GM21447 (cell line): ENCODE measurements around the gene GDPD2.
"Not testable (repeated sequence)": the region's sequence is repeated elsewhere in the genome, so short reads cannot be mapped to it uniquely, and the experiment has no call there.

Experiments used
- ATAC-seq: cut with Tn5 transposase; IDR thresholded peaks from one replicate; pipeline ENCODE4 v1.9.1; 2021; ENCODE audit not compliant: unreplicated experiment

GDPD2 gene

DNA sequence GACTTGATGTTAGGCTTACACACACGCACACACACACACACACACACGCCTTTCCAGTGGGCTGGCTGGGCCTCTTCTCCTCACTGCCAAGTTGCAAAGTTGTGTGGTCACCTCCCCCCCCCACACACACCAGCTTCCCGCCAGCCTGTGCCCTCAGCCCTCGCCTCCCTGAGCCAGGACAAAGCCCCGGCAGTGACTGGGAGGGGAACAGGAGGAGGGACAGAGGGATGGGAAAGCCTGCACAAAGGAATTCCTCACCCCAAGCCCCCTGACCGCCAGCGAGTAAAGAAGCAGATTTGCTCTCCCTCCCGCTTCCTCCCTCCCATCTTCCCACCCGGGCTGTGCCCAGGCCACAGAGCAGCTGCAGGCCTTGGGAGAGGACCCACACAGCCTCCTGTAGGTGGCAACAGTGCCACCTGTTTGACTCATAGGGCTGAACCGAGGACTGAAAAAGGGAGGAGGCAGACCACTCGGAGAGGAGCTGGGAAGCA lies at the start of gene GDPD2:
Gene GDPD2, plus strand, starts transcription at position 464 of the 491 bp plus-strand sequence. CDS start 1,671 bp downstream, outside the sequence.
- ATAC-seq = no peak

DNA sequence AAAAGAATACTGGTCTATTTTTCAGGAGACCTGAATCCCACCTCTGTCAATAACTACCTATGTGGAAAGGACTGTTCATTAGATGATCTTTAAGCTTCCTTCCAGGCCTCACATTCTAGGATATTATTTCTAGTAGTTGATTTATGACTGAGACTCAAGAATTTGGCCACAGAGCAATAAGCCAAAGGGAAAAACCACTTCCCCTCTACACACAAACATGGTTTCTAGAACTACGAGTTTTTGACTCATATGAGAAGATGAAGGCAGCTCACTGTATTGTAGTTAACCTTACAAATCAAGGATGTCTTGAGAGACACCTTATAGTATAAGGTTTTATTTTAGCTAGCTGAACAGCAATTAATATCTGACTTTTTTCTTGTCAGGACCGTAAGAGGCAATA lies 36.9 kb upstream of the GDPD2 start:
- no peak for ATAC-seq

DNA sequence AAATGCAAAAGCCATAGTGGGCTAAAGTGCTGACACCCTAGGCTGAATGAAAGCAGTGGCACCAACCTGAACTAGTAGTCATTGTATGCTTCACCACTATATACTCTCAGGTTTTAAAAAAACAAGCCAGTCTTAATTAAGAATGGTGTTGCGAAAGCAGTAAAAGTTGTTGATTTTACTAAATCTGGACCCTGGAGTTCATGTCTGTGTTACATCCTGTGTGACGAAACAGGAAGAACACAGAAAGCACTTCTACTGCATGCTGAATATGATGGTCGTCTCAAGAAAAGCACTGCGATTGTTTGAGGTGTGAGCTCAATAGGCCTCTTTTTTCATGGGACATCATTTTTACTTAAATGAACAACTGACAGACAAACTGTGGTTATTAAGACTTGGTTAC lies 24.2 kb upstream of the GDPD2 start:
- no peak for ATAC-seq

GRCh38 chrX:70400181-70400580 lies 22.9 kb upstream of the GDPD2 start:
- ATAC-seq = not testable (repeated sequence)

GRCh38 chrX:70402721-70403120 lies 20.4 kb upstream of the GDPD2 start:
- ATAC-seq = no peak

DNA sequence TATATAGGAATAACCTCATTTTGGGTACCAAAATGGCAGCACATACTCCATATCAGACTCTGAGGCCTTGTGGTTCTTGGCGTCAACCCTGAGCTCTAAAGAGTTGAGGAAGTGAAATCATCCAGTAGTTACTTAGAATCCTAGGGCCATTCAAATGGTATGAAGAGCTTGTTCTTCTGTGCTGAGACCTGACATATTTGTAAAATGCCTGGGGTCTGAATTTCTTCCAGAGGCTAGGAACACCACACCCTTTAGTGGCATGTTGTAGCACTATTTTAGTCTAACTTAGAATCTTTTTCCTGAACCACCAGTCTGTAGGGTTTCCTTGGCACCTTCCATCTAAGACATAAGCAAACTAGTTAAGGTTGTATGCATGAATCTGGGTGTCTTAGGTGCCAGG lies 18.1 kb upstream of the GDPD2 start:
- ATAC-seq = no peak

DNA sequence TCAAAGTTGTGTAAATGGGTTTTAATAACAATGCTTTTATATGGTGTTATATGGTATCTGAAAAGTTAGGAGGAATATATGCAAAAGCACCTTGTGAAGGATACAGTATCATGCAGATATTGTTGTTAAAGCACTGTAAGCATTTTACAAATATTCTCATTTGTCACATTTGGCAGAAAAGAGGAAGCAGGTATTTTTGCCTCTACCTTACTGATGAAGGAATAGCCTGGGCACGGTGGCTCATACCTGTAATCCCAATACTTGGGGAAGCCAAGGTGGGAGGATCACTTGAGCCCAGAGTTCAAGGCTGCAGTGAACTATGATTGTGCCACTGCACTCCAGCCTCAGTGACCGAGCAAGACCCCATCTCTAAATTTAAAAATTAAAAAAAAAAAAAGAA lies 12.2 kb upstream of the GDPD2 start:
- ATAC-seq = no peak

- no peak for ATAC-seq
Observed at GRCh38 chrX:70411475-70411874, 11.6 kb upstream of the GDPD2 start.

DNA sequence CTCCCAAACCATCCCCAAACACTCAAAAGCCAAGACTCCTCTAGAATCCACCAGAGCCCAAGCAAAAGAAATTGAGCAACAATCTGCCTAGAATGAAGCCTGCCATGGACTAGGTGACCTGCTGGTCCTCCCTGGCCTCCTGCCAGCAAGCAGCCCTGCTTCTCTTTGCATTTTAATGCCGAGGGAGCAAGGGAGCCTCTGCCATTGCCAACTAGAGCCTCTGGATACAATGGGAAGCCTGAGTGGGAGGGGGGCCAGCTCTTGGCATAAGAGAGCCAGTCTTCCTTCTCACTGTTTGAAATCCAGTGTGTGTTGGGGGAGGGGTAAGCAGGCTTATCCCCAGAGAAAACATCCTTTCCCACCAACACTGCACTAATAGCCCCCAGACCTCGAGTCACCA lies 1.5 kb upstream of the GDPD2 start:
- ATAC-seq = no peak

GRCh38 chrX:70423936-70424675 lies 992 bp downstream of the GDPD2 start:
- ATAC-seq = no peak

GRCh38 chrX:70424801-70425200 lies 1.7 kb downstream of the GDPD2 start:
- no peak for ATAC-seq

- no peak for ATAC-seq
Observed at GRCh38 chrX:70426286-70427278, 3.5 kb downstream of the GDPD2 start.

DNA sequence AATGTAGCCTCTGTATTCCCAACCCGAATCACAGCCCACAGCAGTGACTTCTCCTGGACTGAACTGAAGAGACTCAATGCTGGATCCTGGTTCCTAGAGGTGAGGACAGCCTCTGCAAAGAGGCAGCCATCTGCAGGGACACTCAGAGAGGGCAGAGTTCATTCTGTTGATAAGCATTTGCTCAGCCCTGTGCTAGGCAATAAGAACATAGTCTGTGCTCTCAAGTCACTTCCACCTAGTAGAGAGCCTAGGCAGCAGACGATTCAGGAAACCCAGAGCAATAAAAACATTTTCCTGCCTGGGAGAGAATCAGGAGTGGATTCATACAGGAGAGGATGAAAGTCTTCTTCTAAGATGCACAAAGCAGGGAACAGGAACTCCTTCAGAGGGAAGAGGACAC lies 4.3 kb downstream of the GDPD2 start:
- no peak for ATAC-seq

- ATAC-seq = no peak
Observed at GRCh38 chrX:70429759-70430158, 6.6 kb downstream of the GDPD2 start.

DNA sequence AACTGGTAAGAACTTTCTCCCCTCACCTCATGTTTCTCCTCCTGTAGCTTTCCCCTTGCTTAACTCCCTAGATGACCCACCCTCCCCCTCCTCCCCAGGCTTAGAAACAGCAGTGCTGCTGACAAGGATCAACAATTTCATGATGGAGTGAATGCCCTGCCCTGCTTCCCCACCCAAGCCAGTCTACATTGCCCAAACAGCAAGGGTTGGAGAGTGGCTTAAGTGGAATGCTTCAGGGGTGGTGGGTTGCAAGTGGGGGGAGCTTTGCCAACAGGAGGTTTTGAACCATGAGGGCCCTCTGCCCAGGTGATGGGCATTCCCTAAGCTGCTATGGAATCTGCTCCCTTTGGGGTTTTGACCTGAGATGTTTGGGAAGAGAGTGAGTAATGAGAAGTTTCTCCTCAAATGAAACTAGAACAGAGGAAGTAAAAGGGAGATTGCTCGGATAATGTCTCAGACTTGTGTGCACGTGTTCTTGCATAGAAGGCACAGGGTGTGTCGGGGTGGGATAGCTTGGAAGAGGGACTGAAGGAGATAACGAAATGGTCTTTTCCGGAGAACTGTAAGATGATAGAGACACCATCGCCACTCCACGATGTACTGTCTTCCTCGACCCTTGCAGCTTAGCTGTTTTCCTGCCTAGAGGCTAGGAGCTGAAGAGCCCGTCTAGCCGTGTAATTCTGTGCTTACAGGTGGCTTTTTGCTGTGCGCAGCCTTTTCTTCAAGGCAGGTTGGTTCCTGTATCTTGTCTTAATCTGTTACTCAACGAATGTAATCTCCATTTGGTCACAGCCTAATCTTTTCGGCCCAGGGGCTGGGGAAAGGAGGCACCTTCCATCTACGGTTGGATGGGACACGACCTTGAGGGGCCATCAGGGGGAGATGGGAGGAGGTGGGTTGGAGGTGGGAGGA lies 10.1 kb downstream of the GDPD2 start:
- no peak for ATAC-seq

DNA sequence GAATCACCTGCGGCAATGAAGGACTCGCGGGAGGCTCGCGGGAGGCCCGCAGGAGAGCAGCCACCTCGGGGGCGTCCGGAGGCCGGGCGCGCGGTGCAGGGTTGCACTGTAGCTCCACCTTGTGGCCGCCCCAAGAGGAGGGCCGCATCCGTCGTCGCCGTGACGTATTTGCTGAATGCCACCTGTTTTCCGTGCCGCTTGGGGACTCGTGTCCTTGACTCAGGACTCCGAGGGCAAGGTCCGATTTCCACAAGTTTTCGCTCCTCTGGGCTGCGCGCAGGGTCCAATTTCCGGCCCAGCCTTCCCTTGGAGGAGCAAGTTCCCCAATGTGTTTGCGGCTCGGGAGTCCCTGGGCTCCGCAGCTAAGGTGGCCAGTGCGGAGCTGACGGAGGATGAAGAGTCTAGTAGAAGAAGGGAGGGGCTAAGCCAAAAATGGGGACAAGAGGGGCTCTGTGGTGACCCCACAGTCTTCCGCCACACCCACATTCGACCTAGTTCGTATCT lies 10.8 kb downstream of the GDPD2 start:
- peak; percentile 63 for ATAC-seq

DNA sequence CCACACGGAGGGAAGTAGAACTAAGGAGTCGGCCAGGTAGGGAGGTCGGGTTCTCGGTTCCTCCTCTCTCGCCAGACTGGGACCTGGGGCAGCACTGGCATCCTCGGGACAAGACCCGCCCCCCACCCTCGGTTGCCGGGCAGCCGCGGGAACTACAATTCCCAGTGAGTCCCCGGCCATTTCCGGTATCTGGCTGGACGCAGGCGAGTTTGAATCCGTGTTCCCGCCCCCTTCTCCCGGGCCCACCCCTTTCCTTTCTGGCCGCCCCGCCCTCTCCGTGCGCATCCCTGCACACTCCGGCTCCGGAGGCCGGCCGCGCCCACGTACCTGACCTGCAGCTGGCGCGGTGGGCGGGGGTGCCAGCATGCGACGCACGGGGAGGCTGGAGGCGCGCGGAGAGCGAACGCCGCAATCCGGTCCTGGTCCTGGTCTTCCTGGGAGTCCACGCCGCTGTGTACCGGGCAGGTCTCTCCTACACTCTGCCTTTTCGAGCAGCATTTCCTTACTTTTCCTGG lies 11.3 kb downstream of the GDPD2 start:
- ATAC-seq = peak; percentile 66

- ATAC-seq = peak; percentile 31
Observed at GRCh38 chrX:70434914-70435586, 11.9 kb downstream of the GDPD2 start.

DNA sequence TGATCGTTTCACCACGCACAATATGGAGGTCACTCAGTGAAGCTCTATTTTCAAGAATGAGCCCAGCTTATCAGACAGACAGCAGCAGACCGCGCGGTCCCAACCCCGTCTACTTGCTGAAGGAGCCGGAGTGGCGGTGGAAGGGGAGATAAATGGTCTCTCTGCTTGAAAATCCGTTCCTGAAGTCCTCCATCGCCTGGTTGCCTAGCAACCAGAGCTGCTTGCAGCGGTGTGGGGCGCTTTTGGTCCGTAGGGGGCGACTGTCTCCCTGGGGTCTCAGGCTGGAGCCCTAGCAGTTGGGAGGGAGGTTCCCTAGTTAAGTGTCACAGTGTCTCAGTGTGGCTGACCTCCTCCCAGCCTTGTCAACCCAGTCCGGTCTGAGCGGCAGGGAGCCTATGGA lies 13.2 kb downstream of the GDPD2 start:
- ATAC-seq = no peak

DNA sequence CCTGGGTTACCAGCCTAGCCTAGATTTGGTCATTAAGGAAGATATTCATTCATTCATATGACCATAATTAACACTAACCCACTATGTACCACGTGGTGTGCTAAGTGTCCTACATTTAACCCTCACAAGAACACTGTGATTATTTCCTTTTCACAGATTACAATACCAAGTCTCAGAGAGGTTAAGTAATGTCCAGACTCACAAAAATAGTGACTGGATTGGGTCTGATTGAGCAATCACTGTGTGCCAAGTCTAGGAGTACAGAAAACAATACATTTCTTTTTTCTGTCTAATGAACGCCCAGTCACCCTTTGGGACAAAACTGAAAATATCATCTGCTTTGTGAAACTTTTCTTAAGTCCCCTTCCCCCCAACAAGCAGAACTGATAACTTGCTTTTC lies 13.9 kb downstream of the GDPD2 start:
- ATAC-seq = no peak
